ENCODE data around the gene FAM187B.

DNA sequence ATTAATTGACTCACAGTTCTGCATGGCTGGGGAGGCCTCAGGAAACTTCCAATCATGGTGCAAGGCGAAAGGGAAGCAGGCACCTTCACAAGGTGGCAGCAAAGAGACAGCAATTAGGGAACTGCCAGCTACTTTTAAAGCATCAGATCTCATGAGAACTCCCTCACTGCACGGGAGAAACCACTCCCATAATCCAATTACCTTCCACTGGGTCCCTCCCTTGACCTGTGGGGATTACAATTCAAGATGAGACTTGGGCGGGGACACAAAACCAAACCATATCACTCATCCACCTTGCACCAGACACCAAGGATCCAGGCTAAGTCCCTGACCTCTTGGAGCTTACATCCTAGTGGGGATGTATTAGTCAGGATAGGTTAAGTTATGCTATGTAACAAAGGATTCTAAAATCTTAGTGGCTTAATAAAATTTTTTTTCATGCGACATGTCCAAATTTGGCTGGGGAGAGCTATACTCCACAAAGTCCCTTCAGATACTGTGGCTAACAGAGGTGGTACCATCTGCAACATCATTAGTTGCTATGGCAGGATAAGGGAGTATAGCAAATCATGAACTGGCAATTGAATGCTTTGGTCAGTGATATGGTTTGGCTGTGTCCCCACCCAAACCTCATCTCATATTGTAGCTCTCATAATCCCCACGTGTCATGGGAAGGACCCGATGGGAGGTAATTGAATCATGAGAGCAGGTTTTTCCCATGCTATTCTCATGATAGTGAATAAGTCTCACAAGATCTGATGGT is 8.3 kb upstream of the FAM187B start:
- TF ChIP-seq CTCF (conservative IDR thresholded peaks at IDR 0.05) (no peak), ZFX (IDR thresholded peaks at IDR 0.05) (no peak)
